GM03348 (cell line): Measurements from ENCODE around the gene DGKI.

ENCODE experiments used
- DNase-seq: peaks from one replicate; pipeline ENCODE4 v3.0.0; 2012; ENCODE audit warnings: low spot score

The DGKI gene

DNA sequence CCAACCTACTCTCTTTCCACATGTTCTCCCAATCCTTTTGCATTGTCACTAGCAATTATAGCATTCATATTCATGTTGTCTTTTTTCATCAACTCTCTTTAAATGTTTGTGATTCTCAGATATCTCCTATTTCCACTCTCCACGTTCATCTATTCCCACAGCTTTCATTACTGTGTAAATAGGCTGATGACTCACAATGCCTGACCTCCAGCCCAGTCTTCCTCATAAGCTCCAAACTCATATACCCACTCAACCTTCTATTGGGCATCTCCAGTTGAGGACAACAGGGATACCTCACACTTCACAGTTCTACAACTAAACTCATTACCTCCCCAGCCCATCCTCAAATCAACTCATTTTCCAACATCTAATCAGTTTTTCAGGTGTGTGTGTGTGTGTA is 194.1 kb downstream of the DGKI start:
- DNase-seq: peak; percentile 31

DNA sequence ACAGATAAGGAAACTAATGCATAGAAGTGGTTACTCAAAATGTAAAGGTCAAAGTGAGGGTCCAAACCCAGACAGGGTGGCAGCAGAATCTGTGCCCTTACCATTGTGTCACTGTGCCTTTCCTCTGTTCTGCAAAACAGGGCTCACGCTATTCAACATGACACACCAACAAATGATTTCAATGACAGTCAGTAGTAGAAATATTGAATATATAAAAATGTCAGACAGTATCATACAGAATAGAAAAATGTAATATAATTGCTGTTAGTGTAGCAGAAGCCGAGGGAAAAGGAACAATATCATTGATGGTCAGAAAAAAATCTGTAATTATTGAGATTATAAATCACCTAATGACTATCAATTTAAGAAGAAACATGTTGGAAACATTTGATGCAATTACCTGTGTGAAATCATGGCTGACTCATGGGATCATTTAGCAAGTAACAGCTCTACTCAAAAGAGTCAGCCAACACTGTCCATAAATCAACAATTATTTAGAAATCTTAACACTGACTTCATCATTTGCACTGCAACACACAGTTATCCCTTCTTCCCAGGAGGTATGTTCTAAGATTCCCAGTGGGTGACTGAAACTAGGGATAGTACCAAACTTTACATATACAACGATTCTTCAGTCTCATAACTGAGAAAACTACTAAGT is 198.7 kb downstream of the DGKI start:
- no peak for DNase-seq

DNA sequence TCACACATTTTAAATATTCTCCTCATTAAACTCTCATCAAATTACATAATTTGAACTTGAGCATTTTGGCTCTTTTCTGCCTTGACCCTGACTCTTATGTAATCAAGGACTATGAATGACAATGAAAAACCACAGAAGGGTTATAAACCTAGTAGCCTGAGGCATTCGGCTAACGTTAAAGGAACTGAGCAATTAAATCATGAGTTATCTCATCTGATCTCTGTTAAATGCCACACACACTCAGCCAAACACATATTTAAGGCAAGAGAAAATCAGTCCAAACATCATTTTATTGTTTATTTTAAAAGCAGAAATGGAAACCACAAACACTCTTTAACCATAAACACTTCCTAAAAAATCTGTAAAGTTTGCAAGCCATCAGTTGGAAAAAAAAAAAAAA is 204.3 kb downstream of the DGKI start:
- peak; percentile 31 for DNase-seq

DNA sequence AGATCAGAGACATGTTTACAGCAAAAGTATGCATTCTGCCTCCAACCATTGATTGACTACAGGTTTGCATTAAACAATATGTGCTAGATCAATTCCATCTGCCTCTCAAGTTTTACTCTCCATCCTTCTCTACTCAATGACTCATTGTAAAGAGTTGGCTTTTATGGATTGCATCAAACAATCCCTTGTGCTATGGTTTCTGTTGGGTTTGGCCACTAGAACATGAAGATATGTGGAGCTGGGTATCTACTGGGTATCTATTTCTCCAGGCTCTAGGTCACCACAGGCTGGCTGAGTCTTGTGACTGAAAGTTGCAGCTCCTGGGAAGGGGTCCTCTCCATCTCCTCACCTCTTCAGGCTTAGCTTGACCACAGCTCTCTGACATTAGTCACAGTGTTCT is 204.7 kb downstream of the DGKI start:
- DNase-seq: no peak

DNA sequence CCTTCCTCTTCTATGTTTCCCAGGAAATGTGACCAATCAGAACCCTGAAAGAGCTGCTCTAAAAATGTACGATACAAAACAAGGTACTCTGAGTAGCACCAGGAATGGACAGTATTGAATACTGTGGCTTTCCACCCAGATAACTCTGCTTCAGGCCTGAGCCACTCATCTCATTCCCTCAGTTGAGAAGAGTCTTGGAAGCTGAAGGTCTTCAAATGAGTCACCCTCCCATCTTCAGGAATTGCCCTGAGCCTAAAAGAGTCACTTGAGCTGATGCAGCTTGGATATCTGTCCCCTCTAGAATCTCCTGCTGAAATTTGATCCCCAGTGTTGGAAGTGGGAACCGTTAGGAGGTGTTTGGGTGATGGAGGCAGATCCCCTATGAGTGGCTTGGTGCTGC is 210.4 kb downstream of the DGKI start:
- no peak for DNase-seq

DNA sequence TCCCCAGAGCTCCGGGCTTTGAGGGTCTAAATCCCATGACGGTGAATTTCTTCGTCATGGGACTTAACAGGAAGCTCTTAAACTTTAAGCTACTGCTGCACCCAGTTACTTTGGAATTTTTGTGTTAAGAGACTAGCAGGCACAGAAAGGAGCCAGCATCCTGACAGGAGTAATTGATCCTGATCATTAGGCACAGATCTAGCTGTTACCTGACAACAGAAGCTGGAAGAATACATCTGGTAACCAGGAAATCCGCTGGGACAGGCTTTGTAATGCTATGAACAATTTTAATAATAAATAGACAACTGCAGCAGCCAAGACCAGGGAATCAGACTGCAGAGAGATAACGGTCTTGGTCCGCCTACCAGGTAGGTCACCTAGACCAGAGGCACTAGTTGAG is 210.9 kb downstream of the DGKI start:
- no peak for DNase-seq

DNA sequence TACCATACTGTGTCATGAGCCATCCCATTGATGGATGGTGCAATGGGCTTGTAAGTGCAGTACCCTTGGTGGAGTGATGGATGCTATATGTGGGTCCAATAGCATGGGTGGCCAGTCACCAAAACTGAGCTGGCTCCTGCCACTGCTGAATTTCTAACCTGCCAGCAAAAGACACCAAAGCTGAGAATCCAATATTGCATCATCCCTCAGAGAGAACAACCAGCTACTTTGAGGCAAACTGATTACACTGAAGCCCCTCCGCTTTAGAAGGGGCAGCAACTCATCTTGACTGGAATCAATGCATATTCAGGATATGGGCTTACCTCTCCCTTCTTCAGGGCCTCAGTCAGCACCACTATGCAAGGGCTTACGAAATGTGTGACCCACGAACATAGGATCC is 211.6 kb downstream of the DGKI start:
- no peak for DNase-seq

DNA sequence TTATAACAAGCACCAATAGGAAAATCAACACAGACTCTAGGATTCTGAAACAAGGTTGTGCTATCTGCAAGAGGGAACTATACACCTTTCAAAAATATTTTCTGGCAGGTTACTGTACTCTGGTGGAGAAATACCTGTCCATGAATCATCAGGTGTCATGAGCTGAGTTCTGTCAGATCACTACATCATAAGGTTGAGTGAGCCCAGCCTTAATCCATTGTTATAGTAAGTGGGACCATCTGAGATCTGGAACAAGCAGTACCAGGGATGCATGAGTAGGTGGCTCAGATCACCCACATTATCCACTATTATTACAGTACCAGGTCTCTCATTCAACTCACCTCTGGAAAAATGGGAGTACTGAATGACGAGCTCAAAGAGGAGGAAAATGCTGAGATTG is 212.4 kb downstream of the DGKI start:
- no peak for DNase-seq

DNA sequence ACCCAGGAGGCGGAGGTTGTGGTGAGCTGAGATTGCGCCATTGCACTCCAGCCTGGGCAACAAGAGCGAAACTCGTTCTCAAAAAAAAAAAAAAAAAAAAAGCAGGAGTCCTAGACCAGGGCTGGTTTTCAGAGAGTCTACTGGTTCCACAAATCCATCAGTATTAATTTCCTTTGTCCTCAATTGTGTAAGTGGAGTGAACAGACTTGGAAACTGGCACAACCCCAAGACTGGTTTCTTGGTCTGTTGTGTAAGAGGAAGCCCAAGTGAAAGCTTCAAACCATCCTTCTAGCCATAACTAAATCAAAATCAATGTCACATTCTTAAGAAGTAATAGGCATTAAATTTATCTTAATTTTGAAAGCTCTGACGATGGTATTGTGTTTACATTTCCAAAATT is 213.6 kb downstream of the DGKI start:
- peak; percentile 24 for DNase-seq

DNA sequence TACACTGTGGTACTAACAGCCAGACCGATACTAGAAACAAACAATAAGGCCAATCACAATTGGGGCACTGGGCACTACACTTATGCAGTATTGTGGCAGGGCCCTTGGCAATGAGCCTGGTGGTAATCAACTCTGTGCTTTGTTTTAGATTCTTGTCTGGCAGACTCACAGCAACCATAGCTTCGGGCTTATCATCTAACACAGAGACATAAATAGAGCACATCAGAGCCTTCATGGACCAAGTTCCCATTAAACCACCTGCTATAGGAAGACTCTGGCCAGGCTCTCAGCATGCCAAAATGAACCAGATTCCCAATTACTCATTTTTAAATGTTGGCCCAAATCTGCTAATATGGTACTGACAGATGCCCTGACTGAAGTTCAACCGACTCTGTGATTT is 218.6 kb downstream of the DGKI start:
- DNase-seq: no peak

DNA sequence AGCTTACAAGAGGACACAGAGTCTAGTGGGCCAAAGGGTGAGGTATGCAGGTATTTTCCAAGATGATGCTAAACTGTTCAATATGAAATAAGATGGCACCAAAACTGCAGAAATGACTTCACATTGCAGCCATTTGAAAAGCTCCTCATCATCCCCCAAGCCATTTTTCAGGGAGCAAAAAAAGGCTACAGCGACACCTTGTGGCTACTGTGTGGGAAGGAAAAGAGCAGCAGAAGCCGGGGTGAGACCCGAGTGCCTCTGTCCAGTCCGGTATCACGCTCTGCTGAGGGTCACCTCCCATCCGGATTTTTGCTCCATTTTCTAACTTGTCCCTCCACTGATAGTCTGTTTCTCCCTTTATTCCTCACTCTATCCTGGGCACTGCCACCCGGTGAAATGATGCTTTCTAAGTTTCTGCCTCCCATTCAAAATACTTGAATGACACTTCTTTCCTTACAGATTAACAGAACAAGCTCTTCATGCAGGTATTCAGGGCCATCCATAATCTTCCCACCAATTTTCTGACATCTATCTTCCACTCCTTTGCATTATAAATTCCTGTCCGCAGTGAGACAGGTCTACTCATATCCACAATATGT is 220.2 kb downstream of the DGKI start:
- peak; percentile 59 for DNase-seq

DNA sequence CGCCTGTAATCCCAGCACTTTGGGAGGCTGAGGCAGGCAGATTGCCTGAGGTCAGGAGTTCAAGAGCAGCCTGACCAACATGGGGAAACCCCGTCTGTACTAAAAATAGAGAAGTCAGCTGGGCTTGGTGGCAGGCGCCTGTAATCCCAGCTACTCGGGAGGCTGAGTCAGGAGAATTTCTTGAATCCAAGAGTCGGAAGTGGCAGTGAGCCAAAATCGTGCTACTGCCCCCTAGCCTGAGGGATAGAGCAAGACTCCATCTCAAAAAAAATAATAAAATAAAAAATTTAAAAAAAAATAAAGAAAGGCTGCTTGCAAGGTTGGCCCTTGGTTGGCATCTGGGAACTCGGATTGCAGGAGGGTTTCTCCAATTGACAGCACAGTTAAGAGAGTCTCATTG is 221.6 kb downstream of the DGKI start:
- DNase-seq: no peak

DNA sequence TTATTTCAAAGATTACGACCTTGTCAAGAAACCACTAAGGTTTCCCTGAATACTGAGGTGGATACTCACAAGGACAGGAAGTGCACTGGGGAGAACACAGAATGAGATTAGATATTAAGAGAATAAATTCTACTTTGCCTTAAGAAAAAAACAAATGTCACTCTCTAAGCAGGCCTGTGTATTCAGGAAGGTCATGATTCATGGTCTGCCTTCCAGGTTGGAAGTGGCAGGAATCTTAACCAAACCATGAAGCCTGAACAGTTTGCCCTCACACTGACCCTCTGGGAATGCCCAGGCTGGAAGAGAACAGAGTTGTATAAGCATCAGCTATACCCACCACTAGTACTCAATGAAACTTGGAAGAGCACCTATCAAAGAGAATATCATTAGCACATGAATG is 227.6 kb downstream of the DGKI start:
- no peak for DNase-seq

DNA sequence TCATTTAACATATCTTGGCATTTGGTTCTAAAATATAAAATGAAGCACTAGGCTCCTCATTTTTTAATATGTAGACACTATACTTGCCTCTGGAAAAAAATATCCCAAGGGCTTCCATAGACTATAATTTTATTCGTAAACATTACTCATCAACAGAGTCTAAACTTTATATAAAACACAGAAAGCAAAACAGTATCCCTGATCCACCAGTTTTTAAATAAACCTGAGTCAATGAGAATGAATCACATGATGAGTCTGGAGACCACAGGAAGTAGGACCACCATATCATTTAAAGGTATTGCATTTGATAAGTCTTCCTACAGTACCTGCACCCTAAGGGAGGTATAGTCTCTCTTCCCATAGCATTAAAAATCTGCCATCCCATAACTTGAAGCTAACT is 228.0 kb downstream of the DGKI start:
- no peak for DNase-seq

DNA sequence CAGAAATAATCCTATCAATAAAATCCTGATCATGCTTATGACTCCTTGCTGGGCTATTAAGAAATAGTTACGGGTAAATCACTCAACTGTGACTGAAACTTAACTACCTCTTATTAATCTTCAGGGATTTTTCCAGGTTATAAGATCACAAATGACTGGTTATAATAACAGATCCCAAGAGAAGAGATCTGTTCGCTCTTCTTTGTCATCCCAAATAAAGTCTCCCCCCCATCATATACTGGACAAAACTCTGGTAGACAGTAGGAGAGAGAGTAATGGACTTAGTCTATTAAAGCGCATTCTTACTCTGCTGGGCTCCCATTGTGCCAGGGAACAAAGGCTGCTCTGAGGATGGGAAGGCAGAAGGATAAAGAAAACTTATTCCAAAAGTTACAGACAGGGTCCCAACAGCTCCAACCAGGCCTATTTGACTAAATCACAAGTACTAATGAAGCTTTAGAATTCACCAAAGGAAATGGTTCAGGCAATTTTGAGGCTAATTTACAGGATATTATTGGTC is 233.7 kb downstream of the DGKI start:
- no peak for DNase-seq

DNA sequence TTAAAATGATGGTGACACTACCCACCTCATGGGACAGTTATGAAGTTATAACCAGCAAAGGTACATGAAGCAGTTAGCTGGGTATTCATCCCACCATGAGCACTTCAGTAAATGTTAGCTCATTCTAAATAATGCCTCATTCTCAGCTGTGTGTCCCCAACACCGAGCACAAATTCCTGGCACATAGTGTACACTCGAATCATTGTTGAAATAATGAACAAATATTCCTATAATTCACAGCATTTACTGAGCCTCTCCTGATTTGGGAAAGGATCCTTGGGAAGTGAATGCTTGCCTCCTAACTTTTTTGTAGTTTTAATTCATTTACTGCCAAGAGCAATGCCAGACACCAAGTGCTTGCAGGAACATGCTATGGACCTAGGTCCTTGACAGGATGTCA is 235.2 kb downstream of the DGKI start:
- DNase-seq: no peak

DNA sequence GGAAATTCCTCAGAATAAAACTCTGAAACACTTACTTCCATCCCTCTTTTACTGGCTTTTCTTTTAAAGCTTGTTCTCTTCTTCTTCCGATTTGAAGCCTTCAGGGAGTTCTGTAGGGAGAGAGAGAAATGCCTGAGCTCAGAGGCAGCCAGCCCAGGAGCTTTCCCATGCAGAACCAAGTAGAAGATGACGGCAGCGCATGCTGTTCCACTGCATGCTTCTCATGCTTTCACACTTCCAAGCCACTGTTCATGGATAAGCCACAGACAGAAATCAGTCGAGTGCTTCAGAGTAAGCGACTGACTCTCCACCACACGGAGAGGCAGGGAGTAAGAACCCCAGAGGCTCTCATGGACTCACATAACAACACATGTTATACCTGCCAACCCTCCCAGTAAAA is 237.3 kb downstream of the DGKI start:
- DNase-seq: no peak

DNA sequence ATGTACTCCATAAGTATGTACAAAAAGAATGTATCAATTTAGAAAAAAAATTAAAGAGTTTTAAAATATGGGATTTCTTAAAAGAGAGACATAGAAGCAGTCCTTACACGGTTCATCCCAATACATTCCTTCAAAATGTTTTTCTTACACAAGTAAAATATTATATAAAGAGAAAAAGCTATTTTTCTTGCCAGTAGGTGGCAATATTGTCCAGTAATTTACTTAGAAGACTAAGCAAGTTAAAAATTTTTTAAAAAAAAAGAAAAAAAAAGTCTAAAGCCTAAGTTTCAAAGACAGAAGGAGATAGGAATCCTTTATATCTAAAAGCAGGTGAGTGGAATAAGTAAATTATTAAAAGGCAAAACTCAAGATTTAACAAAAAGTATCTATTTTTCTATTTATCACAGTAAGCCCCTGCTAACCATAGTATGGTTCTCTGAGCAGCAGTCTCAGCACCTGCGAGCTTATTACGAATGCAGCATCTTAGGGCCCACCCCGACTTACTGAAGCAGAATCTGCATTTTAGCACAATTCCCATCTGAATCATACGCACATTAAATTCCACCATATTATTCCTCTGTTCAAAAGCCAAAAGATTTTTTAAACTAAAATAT is 240.6 kb downstream of the DGKI start:
- peak; percentile 35 for DNase-seq

DNA sequence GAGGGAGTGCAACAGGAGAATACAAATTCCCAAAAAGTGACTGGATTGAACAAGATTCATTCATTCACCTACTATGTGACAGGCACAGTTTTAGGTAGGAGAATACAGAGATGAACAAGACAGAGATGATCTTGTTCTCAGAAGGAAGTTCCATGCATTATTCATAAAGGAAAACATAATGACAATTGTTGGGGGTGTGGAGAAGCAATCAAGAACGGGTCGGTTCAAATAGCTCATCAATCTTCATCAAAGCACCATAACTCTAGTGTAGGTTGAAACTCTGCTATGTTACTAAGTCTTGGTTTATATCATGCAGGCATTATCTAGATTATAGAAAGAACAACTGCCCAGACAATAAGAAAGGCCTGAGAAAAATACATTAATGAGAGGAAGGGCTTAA is 243.7 kb downstream of the DGKI start:
- no peak for DNase-seq

DNA sequence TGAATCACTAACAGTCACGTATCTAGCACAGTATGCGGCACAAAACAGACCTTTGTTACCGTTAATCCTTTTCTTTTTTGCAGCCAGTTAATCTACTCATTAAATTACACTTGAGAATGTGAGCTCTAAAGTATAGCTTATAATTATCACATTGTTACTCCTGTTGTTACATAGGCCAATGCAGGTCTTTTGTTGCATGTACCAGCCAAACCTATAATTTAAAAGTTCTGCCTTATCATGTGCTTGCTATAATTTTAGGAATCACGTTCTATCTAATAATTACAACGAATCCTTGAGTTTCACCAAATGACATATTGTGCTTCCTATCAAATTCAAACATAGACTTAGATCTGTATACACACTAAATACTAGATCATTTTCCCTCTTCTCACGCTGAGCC is 245.1 kb downstream of the DGKI start:
- DNase-seq: no peak

DNA sequence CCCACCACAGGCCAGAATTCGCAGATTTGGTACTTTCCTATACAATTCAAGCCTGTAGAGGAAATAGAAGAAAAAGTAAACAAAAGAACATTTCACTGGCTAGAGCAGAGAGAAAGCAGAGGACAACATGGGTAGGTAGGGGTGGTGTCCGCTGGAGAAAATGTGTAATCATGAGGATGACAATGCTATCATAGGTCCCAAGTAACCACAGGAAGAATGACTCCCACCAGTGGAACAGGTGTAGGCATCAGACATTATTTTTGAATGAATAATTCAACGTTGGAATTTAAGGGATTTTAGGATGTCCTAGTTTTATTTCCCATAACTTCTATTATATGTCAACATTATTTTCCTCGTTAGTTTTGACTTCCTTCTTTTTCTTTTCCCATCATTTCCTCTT is 248.9 kb downstream of the DGKI start:
- no peak for DNase-seq

DNA sequence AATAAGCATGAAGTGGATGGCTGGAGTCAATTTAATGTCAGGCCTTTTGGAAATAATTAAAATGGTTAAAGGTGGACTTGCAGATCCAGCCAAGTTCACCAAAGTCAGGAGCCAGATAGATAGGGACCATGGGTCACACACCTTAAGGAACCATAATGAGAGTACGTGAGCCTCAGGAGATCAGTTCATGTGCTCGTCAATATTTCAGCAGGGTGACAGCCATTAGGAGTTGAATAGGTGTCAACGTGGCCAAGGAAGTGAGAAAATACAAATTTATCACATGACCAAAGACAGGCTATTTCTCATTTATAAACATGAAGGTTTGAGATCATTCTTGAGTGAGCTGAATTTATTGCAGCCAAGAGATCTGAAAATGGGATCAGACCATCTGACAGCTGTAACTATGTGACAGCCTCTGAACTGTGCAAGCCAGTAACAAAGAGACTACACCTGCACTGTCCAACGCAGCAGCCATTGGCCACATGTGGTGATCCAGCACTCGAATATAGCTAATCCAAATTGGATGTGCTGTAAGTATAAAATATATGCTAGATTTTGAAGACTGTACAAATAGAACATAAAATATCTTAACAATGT is 253.6 kb downstream of the DGKI start:
- no peak for DNase-seq

DNA sequence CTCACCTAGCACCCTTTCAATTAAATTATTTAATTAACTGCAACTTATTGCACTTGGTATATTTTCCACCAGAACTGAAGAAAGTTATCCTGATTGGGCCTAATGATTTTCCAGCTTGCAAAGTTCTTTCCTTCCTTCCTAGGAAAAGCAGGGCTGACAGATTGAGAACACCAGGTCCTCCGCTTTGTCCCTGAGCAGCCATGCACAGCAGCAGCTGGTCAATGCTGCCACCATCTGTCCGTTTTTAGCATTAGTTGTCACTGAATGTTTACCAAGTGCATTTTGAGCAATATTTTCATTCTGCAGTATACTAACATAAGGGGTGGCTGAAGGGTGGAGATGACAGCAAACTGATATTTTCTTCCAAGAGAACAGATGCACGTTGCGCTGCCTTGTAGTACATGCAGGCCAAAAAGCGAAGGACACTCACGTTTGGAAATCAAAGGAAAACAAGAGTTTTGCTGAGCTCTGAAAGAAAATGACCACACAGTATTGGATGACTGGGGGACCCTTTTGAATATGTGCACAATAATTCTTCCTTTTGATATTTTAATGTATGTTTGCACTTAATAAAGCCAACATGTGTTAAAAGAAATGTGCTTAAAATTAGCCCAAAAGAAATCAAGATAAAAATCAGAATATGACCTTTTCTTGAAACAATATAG is 254.4 kb downstream of the DGKI start:
- peak; percentile 86 for DNase-seq
